ENCODE measurements around the gene CCDC71.

DNA sequence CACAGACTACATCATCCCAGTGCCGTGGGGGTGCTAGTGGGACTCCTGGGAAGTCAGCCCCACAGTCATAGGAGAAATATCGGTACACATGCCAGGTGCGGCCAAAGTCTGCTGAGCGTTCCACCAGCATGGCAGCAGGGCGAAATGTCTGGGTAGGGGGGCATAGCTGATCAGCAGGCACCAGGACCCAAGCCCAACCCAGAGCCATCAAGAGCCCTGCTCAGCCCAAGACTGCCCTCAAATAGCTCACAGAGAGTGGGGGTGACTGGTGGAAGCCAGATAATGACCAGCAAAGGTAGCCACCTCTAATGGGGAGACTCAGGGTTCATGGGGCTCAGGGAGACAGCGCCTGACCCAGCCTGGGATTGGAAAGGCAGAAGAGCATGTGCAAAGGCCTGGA is 34.6 kb downstream of the CCDC71 start:
- TF ChIP-seq POLR2A (IDR thresholded peaks at IDR 0.05; ENCODE audit: low read length) (no peak), GATA1 (IDR thresholded peaks at IDR 0.05; ENCODE audit: low read depth, low read length) (no peak)
